HepG2 (cell line): ENCODE results near the gene CIITA. TPM values are rescaled to one million over a fixed set of nuclear protein-coding genes. Genes with fewer than 3 reads are reported as not detected.
A peak's percentile ranks its signal among the peaks of the same experiment; 100 is the strongest.

ENCODE experiments used
- ATAC-seq: fragments of 200-7000 bp; cut with Tn5 transposase; 3 replicates; pipeline ENCODE4 v1.9.1; 2020; ENCODE audit warnings: mild to moderate bottlenecking, moderate library complexity
- BruUV-seq: library from RNA; stranded (reverse); fragments of 400-500 nt; replicated peaks from 2 replicates; lab custom pipeline; 2021; lab: Mats Ljungman, UMichigan
- CTCF ChIA-PET: fragments of 300-600 bp; formaldehyde crosslinking; extraction: SDS; loops from one replicate; lab custom pipeline; 2021; ENCODE audit warnings: low total read pairs, inconsistent platforms, low intra/inter-chr PET ratio; lab: Yijun Ruan, JAX
- POLR2A ChIA-PET: fragments of 350-600 bp; sonication (Branson Sonifier 250); formaldehyde crosslinking; loops from one replicate; lab custom pipeline; 2020; ENCODE audit warnings: antibody characterized with exemption, inconsistent platforms; lab: Yijun Ruan, JAX
- DNase-seq: peaks from one replicate; pipeline ENCODE4 v3.0.0-alpha.2; 2015; ENCODE audit warnings: low spot score
- FAIRE-seq: peaks from 3 replicates; lab custom pipeline; 2011; peaks lifted over from hg19 to GRCh38; lab: Jason Lieb, UNC
- H2AFZ ChIP-seq: one replicate; pipeline ENCODE4 v1.6.1; 2011; ENCODE audit warnings: low read length, inconsistent platforms
- H3K27ac ChIP-seq: fragments of 300-600 bp; 3 replicates; pipeline ENCODE4 v1.8.0; 2011; ENCODE audit warnings: mixed run types, mild to moderate bottlenecking, mixed read lengths, low read length, inconsistent platforms; ENCODE audit not compliant: insufficient read depth; ENCODE audit errors: extremely low read length
- H3K27me3 ChIP-seq, 2 experiments: fragments of 200-600 bp in 1 of 2; 2 replicates in 1 of 2; 3 replicates in 1 of 2; pipeline versions ENCODE4 v1.6.0 to v1.8.0; 2011; ENCODE audit warnings: low read length in 2 of 2, mild to moderate bottlenecking in 2 of 2, moderate library complexity in 2 of 2, inconsistent platforms in 1 of 2; ENCODE audit not compliant: insufficient read depth in 2 of 2, control insufficient read depth in 1 of 2
- H3K36me3 ChIP-seq, 2 experiments: fragments of 200-600 bp in 1 of 2; replicated peaks in 1 of 2; 2 replicates in 1 of 2; 3 replicates in 1 of 2; pipeline versions ENCODE4 v1.5.1 to v1.8.0; 2011; ENCODE audit warnings: low read length in 2 of 2, inconsistent platforms in 1 of 2; ENCODE audit not compliant: insufficient read depth in 2 of 2, control insufficient read depth in 1 of 2
- H3K4me1 ChIP-seq: 2 replicates; pipeline ENCODE4 v1.5.1; 2012; ENCODE audit warnings: low read length, inconsistent platforms; ENCODE audit not compliant: insufficient read depth
- H3K4me2 ChIP-seq: 2 replicates; pipeline ENCODE4 v1.6.0; 2011; ENCODE audit warnings: low read depth, low read length, inconsistent platforms
- H3K4me3 ChIP-seq, 3 experiments: fragments of 200-600 bp in 1 of 3; sonication (generic), shearing (Covaris generic) in 1 of 3; replicated peaks in 1 of 3; 2 replicates each; pipeline ENCODE4 v1.5.1; 2011 to 2016; ENCODE audit warnings: low read length in 3 of 3, inconsistent platforms in 2 of 3, low read depth in 2 of 3, mild to moderate bottlenecking in 2 of 3, control low read depth in 1 of 3, mixed read lengths in 1 of 3; ENCODE audit not compliant: insufficient read depth in 1 of 3
- H3K79me2 ChIP-seq: one replicate; pipeline ENCODE4 v1.6.1; 2011; ENCODE audit warnings: low read length, inconsistent platforms; ENCODE audit not compliant: insufficient read depth
- H3K9ac ChIP-seq: 2 replicates; pipeline ENCODE4 v1.6.0; 2011; ENCODE audit warnings: mild to moderate bottlenecking, low read depth, low read length, inconsistent platforms; ENCODE audit not compliant: insufficient read depth
- H3K9me3 ChIP-seq: 2 replicates; pipeline ENCODE4 v1.5.1; 2012; ENCODE audit warnings: mild to moderate bottlenecking, low read length
- H4K20me1 ChIP-seq: 2 replicates; pipeline ENCODE4 v1.6.0; 2011; ENCODE audit warnings: inconsistent platforms, mild to moderate bottlenecking, low read length, moderate library complexity; ENCODE audit not compliant: insufficient read depth
- ARID2 ChIP-seq: sonication (generic); formaldehyde crosslinking; IDR thresholded peaks from 2 replicates; pipeline ENCODE4 v1.8.1; 2022; ENCODE audit warnings: mild to moderate bottlenecking, missing genetic modification reagents, borderline replicate concordance
- FOXK1 ChIP-seq: sonication (generic); formaldehyde crosslinking; IDR thresholded peaks from 2 replicates; pipeline ENCODE4 v1.4.0; 2020; ENCODE audit warnings: low read depth, missing genetic modification reagents, borderline replicate concordance
- HNF4A ChIP-seq: sonication (generic); formaldehyde crosslinking; IDR thresholded peaks from 2 replicates; pipeline ENCODE4 v1.4.0; 2020; ENCODE audit warnings: missing genetic modification reagents
- NR2F6 ChIP-seq, 2 experiments: IDR thresholded peaks; 2 replicates each; pipeline ENCODE4 v1.6.1; 2016; ENCODE audit warnings: antibody characterized with exemption in 1 of 2, mild to moderate bottlenecking in 1 of 2
- PITX1 ChIP-seq: sonication (generic); formaldehyde crosslinking; IDR thresholded peaks from 2 replicates; pipeline ENCODE4 v1.5.1; 2020; ENCODE audit warnings: mild to moderate bottlenecking, missing genetic modification reagents
- SETDB1 ChIP-seq: sonication (generic); formaldehyde crosslinking; IDR thresholded peaks from 2 replicates; pipeline ENCODE4 v1.5.1; 2020; ENCODE audit warnings: missing genetic modification reagents, mild to moderate bottlenecking, borderline replicate concordance
- TEAD2 ChIP-seq: sonication (generic); formaldehyde crosslinking; IDR thresholded peaks from 2 replicates; pipeline ENCODE4 v1.9.0; 2021; ENCODE audit warnings: missing genetic modification reagents
- ZBTB7A ChIP-seq: sonication (generic); formaldehyde crosslinking; IDR thresholded peaks from 2 replicates; pipeline ENCODE4 v1.8.0; 2022; ENCODE audit warnings: mild to moderate bottlenecking, missing genetic modification reagents
- ZMYM3 ChIP-seq: sonication (generic); formaldehyde crosslinking; IDR thresholded peaks from 2 replicates; pipeline ENCODE4 v1.5.1; 2020; ENCODE audit warnings: mild to moderate bottlenecking, missing genetic modification reagents
- ZNF232 ChIP-seq: sonication (generic); formaldehyde crosslinking; IDR thresholded peaks from 2 replicates; pipeline ENCODE4 v1.4.0; 2020; ENCODE audit warnings: missing genetic modification reagents, borderline replicate concordance
- ZNF431 ChIP-seq: sonication (generic); formaldehyde crosslinking; IDR thresholded peaks from 2 replicates; pipeline ENCODE4 v1.9.0; 2022; ENCODE audit warnings: missing genetic modification reagents, low read depth, mild to moderate bottlenecking, borderline replicate concordance
- ZNF546 ChIP-seq: sonication (generic); formaldehyde crosslinking; conservative IDR thresholded peaks from 2 replicates; pipeline ENCODE4 v1.8.1; 2023; ENCODE audit warnings: mild to moderate bottlenecking, missing genetic modification reagents
- ZNF768 ChIP-seq: sonication (generic); formaldehyde crosslinking; IDR thresholded peaks from 2 replicates; pipeline ENCODE4 v1.4.0; 2020; ENCODE audit warnings: missing genetic modification reagents
- whole genome bisulfite sequencing: methylation state at CpG from one replicate; pipeline ENCODE4 v1.1.6; 2017; ENCODE audit warnings: low lambda C conversion rate; 5-methylcytosine and 5-hydroxymethylcytosine counted together
- in situ Hi-C: cut with HindIII; loops from 2 replicates; pipeline ENCODE4 v1.10.0; 2017; ENCODE audit warnings: low pct_unique_long_range_greater_than_20kb; ENCODE audit not compliant: extremely low pct_ligation_motif_present
- intact Hi-C: fragments of 100-400 bp; cut with micrococcal nuclease; formaldehyde crosslinking; loops from one replicate; pipeline ENCODE4 v1.10.0; 2022; ENCODE audit not compliant: unreplicated experiment
- polyA plus RNA-seq, 8 experiments: library from polyadenylated mRNA; depleted of rRNA in 3 of 8; stranded (reverse) in 7 of 8; unstranded in 1 of 8; fragments of >200 nt; fragmentation: Illumina TruSeq in 4 of 8; extraction: Trizol in 4 of 8; gene quantifications; 2 replicates each; pipeline versions ENCODE4 v1.2.1 to v1.2.3, GENCODE V29; 2011 to 2016; ENCODE audit warnings: low read depth in 4 of 8, missing spikeins in 1 of 8, mixed read lengths in 1 of 8; ENCODE audit not compliant: insufficient read depth in 1 of 8
- total RNA-seq, 5 experiments: library from RNA; depleted of rRNA; stranded (reverse); fragments of >200 nt; fragmentation: Illumina TruSeq; extraction: Trizol; gene quantifications; 2 replicates each; pipeline ENCODE4 v1.2.3, GENCODE V29; 2016; ENCODE audit warnings: low read depth in 1 of 5
- TF ChIP-seq, protein P1 (sequence below): sonication (generic); formaldehyde crosslinking; IDR thresholded peaks from 2 replicates; pipeline ENCODE4 v1.5.1; 2020; ENCODE audit warnings: missing genetic modification reagents, mild to moderate bottlenecking, borderline replicate concordance

CIITA gene
- total and polyA plus RNA-seq, 2 of the 13 experiments (the other 11 are each of a cell fraction or from before 2014, with no cell fraction given), result 0.08 to 0.09 TPM

DNA sequence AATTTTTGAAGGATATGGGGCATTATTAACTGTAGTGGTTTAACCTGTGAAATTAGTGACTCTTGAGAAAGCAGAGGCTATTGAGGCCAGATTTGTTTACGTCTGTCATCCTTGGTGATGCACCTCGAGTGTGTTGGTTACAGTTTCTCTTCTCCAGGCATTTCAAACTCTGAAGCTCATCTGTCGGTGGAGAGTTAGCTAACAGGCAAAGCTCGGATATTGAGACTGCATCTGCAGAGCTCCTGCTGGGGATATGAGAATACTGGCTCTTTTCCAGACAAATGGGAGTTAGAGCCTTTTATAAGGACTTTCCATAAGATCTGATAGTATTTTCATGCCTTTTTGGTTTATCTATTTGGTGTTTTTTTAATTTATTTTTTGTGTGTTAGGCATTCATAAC is 74.0 kb downstream of the CIITA start (continued):
- TF ChIP-seq SETDB1 (CRISPR knock-in tag) (no peak), ARID2 (CRISPR knock-in tag) (no peak), ZNF232 (no peak)

DNA sequence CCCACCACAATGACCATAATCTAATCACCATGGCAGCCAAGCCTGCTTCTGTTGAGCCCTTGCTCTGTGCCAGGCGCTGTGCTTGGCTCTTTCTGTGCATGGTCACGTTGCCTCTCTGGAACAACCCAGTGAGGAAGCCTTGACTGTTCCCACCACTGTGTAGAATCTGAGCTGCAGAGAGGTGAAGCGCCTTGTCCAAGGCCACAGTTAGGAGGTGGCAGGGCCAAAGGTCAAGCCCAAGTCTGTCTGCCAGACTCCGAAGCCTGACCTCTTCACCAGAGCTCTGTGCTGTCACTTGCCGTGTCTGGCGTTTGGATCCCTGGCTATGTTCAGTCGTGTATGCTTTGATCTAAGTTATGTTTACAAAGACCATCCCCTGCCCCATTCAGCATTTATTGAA is 77.9 kb downstream of the CIITA start:
- ChIA-PET POLR2A (interaction anchor here (0.7 to 1.2 kb wide), 2 partner anchors 12 to 301 kb away, joined by 3 read pairs; partner anchors contain the start of genes DEXI and SOCS1), CTCF (no interaction called here)
- BruUV-seq, result no TSS peak
- no peak; the same call in 2 of the 3 replicates for ATAC-seq
- H3K36me3 ChIP-seq, result peaks cover 0 to 10% of the 10 kb centered on the region in 2 experiments; a peak in 1 of 5 replicates
- no peak overlapping the region for H2AFZ ChIP-seq
- no peaks in the 10 kb centered on the region for H3K27me3 ChIP-seq
- no peak overlapping the region for H3K4me3 ChIP-seq
- no peaks in the 10 kb centered on the region for H3K9me3 ChIP-seq
- 72% methylated on average over 7 of the region's 7 CpGs for WGBS
- H3K79me2 ChIP-seq, result no peaks in the 10 kb centered on the region
- no peak overlapping the region for H3K27ac ChIP-seq
- in situ Hi-C loops (no loop called here), intact Hi-C loops (no loop called here)
- no peak overlapping the region for H3K9ac ChIP-seq
- peaks cover 18% of the 10 kb centered on the region for H3K4me1 ChIP-seq
- no peak overlapping the region for H3K4me2 ChIP-seq
- no peak for FAIRE-seq
- TF ChIP-seq PITX1 (CRISPR knock-in tag) (0 out of 2 replicates have a peak, but pooled peaks have one; percentile 44), ZMYM3 (peak; percentile 44; the same call in 1 of the 2 replicates), ZNF768 (peak; percentile 28; the same call in 1 of the 2 replicates), ZNF431 (CRISPR knock-in tag) (0 out of 2 replicates have a peak, but pooled peaks have one; percentile 48), NR2F6 (IDR thresholded peaks at IDR 0.05) (peak; percentile 38; the same call in 1 of the 2 replicates), NR2F6 (CRISPR knock-in tag; IDR thresholded peaks at IDR 0.05) (no peak), ZNF546 (CRISPR knock-in tag) (0 out of 2 replicates have a peak, but pooled peaks have one; percentile 3), FOXK1 (CRISPR knock-in tag) (no peak), HNF4A (CRISPR knock-in tag) (0 out of 2 replicates have a peak, but pooled peaks have one; percentile 18), TEAD2 (CRISPR knock-in tag) (no peak), ZBTB7A (CRISPR knock-in tag) (0 out of 2 replicates have a peak, but pooled peaks have one; percentile 13)
- TF ChIP-seq, protein P1, sequence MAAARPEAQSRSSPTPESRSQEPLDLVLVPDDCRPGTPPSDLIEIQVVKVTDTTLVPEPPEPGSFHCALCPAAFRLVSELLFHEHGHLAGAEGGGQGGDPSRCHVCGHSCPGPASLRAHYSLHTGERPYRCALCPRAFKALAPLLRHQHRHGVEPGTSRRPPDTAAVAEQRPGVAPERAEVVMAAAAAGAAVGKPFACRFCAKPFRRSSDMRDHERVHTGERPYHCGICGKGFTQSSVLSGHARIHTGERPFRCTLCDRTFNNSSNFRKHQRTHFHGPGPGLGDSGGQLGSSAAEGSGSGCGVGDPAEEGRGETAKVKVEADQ (CRISPR knock-in tag), result 0 out of 2 replicates have a peak, but pooled peaks have one; percentile 23
- no peak for DNase-seq
- H4K20me1 ChIP-seq, result no peaks in the 10 kb centered on the region
